Measurements from ENCODE around the gene NRXN2.

NRXN2 gene

GRCh38 chr11:64621283-64622019 is 101.5 kb downstream of the NRXN2 start:
- DNase-seq = no peak

DNA sequence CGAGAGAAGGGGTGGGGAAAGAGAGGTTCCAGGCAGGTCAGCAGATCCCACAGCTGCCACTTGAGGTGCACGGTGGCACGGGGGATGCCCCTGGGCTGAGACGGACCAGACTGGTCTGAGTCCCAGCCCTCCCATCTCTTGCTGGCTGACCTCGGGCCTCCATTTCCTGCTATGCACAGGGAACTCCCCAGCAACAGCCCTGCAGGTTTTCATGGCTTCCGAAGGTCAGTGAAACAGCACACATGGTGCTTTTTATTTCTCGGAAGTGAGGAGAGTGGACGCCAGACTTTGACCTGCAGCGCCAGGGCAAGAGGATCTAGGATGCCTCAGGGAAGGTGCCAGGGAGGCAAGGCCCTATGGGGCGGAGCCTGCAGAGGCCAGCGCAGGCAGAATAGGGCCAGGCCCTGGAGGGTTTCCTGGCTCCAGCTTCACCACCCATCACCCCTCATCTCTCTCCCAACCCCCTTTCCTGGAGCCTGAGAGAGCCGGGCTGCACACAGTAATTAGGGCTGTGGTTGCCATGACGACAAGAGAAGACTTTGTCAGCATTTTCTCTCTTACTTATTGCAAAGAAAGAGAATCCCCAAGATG is 102.5 kb downstream of the NRXN2 start:
- DNase-seq = no peak

DNA sequence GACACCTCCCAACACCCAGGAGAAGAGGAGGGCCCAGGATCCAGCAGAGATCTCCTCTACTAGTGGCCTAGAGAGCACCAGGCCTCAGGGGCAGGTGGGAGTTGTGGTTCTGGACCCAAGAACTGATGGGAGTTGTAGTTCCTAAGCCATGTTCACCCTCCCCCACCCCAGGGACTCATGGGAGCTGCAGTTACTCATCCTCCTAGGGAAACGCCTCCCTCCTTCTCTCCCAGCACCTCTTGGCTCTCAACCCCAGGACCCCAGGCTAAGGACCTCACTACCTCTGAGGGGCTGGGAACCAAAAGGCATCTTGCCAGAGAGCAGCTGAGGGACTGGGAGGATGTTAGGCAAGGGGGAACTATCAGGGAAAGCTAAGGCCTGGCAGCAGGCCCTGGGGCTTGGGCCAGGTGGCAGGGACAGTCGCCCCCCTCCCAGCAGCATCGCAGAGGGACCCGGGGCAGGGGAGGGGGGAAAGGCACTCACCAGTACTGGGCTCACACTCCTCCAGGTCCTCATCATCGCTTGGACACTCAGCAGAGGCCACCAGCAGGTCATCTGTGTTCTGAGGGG is 103.1 kb downstream of the NRXN2 start:
- DNase-seq = peak; percentile 63

DNA sequence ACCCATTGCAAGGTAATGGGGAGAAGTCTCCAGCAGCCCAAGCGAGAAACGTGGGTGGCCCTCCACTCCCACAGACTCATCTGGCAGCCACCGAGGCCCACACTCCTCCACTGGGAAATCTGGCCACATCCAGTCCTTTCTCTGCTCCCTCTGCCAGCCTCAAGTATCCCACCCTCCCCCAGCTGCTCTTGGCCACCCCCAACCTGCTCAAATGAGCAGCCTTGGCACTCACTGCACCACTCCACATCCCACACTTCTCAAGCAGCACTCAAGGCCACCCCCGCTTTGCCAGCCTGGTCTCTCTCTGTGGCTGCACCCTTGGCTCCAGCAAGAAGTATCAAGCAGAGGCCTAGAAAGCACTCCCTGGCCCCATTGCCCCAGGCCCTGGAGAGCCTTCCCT is 103.8 kb downstream of the NRXN2 start:
- no peak for DNase-seq

DNA sequence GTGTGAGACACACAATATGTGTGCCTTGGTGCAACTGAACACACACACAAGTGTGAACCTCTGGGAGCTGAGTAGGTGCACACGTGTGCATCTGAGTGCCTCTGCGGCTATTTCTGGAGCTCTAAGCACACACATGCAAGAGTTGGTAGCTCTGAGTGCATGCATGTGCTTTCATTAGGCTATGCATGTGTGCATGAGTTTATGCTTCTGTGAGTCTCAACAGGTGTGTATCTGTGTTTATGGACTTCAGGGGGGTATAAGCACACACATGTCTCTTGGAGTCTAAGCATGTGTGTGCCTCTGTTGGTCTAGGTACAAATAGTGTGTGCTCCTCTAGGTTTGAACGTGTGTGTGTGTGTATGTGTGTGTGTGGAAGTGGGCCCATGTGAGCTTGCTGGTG is 106.2 kb downstream of the NRXN2 start:
- DNase-seq = no peak

DNA sequence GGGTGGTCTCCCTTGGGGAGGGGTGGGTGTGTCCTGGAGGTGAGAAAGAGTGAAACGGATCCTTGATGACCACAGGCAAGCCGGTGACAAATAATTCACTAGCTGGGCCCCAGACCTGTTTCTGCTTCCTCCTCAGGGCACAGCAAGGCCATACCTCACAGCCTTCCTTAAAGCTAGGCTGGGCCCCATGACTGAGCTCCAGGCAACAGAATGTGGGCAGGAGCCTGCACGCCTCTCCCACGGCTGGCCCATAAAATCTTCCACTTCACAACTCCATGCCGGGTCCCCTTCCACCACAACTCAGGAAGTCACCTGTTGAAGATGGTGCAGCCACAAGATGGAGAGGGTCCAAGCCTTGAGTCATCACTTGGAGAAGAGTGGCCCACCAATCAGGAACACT is 108.1 kb downstream of the NRXN2 start:
- DNase-seq = no peak

DNA sequence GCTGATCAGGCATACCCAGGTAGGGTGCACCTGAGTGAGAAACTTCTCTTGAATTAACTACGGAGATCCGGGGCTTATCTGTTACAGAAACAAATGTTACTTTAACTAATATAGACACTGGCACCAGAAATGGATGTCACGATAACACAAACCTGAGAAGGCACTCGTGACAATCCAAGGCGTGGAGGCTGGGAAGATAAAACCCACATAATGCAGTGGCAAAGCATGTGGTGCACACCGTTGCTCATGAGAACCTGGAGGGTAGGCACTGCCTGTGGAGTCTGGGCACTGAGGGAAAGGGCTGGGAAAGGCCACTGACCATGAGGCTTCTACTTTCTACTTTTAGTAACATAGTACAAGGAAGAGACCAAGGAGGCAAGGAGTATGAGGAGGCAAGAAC is 109.3 kb downstream of the NRXN2 start:
- DNase-seq = no peak

GRCh38 chr11:64611869-64612646 is 110.9 kb downstream of the NRXN2 start:
- no peak for DNase-seq

DNA sequence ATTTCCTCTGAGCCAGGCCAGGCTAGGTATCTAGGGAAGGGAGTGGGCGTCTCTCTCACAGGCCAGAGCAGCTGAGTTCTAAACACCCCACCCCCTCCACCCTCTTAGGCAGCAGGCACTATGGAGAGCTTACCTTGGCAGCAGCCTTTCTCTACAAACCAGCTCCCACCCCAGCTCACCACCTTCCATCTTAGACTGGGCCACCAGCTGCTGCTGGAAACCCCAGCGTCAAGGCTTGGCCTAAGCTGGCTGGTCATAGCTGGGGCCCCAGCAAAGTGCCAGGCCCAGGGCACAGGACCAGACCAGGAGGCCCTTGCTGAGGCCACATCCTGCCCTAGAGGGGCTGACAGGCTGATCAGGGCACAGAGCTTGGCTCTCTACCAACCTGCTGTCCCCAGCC is 111.8 kb downstream of the NRXN2 start:
- DNase-seq = no peak

DNA sequence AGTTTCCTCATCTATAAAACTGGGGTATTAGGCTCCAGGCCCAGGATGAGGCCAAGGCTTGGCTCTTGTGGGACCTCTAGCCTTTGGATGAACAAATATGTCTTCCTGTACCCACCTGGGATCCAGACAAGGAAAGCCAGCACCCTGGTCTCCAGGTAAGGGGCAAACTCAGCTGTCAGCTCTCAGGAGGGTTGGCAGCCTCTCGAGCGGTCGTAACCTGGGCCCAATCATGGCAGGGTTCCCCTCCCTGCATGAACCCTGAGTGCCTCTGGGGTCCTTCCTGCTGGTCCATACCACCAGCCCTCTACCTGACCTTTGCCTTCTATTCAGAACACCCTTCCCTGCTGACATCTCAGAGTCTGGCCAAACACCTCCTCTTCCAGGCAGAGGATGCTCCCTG is 112.4 kb downstream of the NRXN2 start:
- DNase-seq = no peak

DNA sequence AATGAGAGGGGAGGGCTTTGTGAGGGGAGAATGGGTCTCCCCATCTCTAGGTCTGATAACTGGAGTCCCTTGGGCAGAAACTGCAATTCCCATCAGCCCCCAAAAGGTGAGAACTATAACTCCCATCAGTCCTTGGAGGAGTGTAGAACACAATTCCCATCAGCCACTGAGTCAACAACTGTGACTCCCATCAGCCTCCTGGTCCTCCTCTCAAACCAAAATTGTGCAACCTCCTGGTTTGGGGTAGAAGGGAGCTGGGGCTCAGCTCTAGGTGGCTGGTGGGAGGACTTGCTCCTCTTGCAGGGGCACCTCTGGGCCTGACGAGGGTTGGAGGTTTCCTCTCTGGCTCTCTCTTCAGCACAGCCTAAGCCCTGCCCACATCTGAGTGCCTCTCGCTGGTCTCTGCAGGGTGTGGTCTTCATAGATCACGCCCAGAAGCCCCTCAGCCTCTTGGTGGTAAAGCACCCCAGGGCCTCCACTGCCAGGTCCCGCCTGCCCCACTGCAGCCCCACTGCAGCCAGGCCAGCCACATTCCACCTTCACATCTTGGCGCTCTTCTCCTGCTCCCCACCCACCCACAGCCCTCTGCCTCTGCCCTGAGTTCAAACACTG is 113.5 kb downstream of the NRXN2 start:
- DNase-seq = no peak

GRCh38 chr11:64608636-64609035 is 114.4 kb downstream of the NRXN2 start:
- no peak for DNase-seq

DNA sequence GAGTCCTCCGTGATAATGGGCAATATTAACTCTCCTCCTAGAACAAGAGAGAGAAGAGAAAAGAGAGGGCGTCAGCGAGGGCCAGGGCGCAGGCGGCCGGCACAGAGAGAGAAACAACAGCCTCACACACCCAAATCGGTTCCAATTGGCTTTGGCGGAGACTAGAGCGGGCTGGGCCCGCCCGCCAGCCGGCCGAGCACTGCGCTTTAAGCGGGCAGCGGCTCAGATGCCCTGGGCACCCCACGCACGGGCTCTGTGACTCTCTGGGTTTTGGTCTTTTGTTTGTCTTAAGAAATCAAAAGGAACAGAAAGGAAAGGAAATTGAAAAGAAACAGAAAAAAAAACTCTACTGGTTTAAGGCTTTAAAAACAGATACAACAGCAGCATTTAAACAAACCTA is 115.0 kb downstream of the NRXN2 start:
- DNase-seq = peak; percentile 19

DNA sequence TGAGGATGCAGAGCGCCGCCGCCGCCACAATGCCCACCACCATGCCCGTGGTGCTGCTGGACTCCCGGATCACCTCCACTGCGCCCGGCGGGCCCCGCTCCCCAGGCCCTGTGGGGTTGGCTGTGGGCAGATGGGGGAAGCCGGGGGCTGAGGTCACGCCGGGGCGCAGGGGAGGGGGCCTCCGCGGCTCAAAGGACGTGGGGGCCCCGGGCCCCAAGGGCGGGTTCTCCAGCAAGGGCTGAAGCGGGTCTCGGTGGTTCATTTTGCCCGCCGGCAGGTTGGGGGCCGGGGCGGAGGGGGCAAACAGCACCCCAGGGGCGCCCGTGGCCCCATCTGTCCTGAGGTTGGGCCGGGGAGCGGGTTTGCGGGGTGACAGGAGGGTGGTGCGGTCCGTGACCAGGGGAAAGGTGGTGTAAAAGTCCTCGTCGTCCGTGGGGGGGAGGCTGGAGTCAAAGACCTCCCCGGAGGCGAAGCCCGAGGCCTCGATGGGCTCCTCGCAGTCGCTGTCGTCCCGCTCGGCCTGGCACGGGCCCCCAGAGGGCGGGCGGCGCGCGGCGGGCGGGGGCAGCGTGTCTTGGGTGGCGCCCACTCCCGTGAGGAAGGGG is 115.5 kb downstream of the NRXN2 start:
- no peak for DNase-seq

- no peak for DNase-seq
Observed at GRCh38 chr11:64606796-64607380, 116.1 kb downstream of the NRXN2 start.

DNA sequence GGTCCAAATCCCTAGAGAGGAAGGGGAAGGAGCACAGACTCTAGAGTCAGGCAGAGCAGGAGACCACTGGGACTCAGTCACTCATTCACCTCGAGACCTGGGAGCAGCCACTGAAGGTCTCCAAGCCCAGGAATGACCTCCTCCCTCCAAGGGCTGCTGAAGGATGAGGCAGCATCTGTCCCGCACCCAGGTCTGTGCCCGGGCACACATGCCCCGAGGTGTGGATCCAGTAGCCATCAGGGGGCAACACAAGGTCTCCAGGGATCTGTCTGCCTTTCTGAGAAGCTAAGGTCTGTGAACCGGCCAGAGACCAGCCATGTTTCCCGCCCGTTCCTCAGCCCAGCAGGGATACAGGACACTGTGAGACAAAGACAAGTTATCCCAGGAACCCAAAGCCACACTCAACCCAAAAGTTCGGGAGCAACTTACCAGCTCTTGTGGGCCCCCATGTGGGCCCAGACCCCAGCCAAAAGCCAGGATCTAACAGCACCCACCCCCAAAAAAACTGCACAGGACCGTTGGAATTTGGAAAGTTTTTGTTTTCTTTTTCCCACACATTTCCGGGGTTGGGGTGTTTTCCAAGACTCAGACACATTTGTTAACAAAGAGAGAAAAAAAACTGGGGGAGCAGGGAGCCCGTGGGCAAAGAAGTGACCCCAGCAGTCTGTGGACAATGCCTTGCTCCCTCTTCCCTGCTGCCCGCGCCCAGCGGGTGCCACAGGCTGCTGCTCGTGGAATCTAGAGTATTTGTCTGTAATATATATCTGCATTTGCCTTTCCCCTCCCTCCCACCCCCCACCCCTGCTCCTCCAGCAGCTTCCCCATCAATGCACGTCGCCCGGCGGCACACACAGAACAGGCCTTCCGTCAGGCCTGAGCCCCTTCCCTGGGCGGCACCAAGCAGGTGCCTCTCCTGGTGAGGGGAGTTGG is 117.1 kb downstream of the NRXN2 start:
- no peak for DNase-seq

GRCh38 chr11:64605244-64605560 is 117.8 kb downstream of the NRXN2 start:
- no peak for DNase-seq

- DNase-seq = no peak
Observed at GRCh38 chr11:64604458-64605243, 118.3 kb downstream of the NRXN2 start.

DNA sequence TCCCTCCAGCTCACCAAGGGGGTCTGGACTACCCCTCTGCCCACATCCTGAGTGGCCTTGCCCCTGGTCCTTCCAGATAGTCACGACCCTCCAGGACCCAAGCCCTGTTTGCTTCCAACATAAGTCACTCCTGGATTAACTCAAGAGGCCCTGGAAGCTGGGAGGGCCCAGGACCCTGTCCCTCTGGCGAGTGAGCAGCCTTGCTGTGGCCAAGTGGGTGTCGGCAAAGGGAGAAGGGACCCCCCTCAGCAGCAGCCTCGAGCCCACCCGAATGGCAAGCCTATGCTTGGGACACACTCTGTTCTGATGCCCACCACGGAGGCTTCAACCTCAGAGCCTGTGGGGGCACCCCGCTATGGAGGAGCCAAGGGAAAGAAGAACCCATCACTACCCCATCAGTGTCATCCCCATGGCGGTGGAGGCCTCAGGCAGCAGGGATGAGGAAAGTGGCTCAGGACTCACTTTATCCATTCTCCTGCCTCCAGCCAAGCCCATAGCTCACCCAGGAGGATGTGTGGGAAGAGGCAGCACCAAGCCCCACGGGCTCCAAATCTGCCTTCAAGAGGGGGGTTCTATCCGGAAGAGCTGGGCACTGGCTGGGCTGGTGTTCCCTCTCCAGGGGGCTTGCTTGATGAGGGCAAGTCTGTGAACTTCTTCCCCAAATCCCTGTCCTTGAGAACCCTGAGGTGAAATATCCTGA is 119.4 kb downstream of the NRXN2 start:
- no peak for DNase-seq

GRCh38 chr11:64602466-64603070 is 120.4 kb downstream of the NRXN2 start:
- no peak for DNase-seq

All from EL (cell line).